Stimulated activated CD4-positive, alpha-beta T cell treated with anti-CD3 and anti-CD28 coated beads, TNF-alpha, amount 100 ng/mL, for 48 hours (primary cell): Measurements from ENCODE around the gene NFATC3.
"Not testable (repeated sequence)": the region's sequence is repeated elsewhere in the genome, so short reads cannot be mapped to it uniquely, and the experiment has no call there.

Experiments
- DNase-seq, 3 donors: peaks; one replicate each; pipeline ENCODE4 v3.0.0-alpha.2; 2020; ENCODE audit warnings: low read depth in 3 of 3

Gene NFATC3

GRCh38 chr16:68088130-68088972 lies 3.2 kb downstream of the NFATC3 start:
- DNase-seq, result no peak

GRCh38 chr16:68089067-68089466 lies 3.9 kb downstream of the NFATC3 start:
- no peak for DNase-seq

- DNase-seq, result no peak
Observed at GRCh38 chr16:68090130-68090529, 5.0 kb downstream of the NFATC3 start.

GRCh38 chr16:68090533-68090932 lies 5.4 kb downstream of the NFATC3 start:
- no peak for DNase-seq

- no peak for DNase-seq
Observed at GRCh38 chr16:68091380-68092261, 6.5 kb downstream of the NFATC3 start.

GRCh38 chr16:68092275-68092674 lies 7.1 kb downstream of the NFATC3 start:
- DNase-seq, result not testable (repeated sequence)

GRCh38 chr16:68093816-68094613 lies 8.8 kb downstream of the NFATC3 start:
- no peak for DNase-seq

GRCh38 chr16:68094614-68094934 lies 9.4 kb downstream of the NFATC3 start:
- DNase-seq, result no peak

GRCh38 chr16:68096491-68096890 lies 11.3 kb downstream of the NFATC3 start:
- DNase-seq, result no peak

- DNase-seq, result no peak
Observed at GRCh38 chr16:68097088-68097487, 11.9 kb downstream of the NFATC3 start.

- DNase-seq, result no peak
Observed at GRCh38 chr16:68097895-68098294, 12.7 kb downstream of the NFATC3 start.

- no peak for DNase-seq
Observed at GRCh38 chr16:68100488-68100887, 15.3 kb downstream of the NFATC3 start.

GRCh38 chr16:68105611-68106010 lies 20.4 kb downstream of the NFATC3 start:
- DNase-seq, result no peak

GRCh38 chr16:68107230-68107928 lies 22.2 kb downstream of the NFATC3 start:
- DNase-seq, result not testable (repeated sequence)

GRCh38 chr16:68109156-68109555 lies 24.0 kb downstream of the NFATC3 start:
- not testable (repeated sequence) for DNase-seq

GRCh38 chr16:68110611-68111010 lies 25.4 kb downstream of the NFATC3 start:
- DNase-seq, result not testable (repeated sequence)

GRCh38 chr16:68111379-68111778 lies 26.2 kb downstream of the NFATC3 start:
- no peak for DNase-seq

- no peak for DNase-seq
Observed at GRCh38 chr16:68113059-68113761, 28.0 kb downstream of the NFATC3 start.

- DNase-seq, result no peak
Observed at GRCh38 chr16:68113765-68114240, 28.6 kb downstream of the NFATC3 start.

GRCh38 chr16:68114939-68115338 lies 29.8 kb downstream of the NFATC3 start:
- not testable (repeated sequence) for DNase-seq

GRCh38 chr16:68115851-68116250 lies 30.7 kb downstream of the NFATC3 start:
- no peak for DNase-seq
